Nephron progenitor cell (in vitro differentiated cells): ENCODE results near the gene COG8.

Experiments used
- DNase-seq: peaks from one replicate; pipeline ENCODE4 v3.0.0; 2021
- H3K27ac Mint-ChIP-seq: 2 replicates; pipeline ENCODE4 v1.8.0; 2021; ENCODE audit warnings: mild to moderate bottlenecking, moderate library complexity, mixed read lengths
- H3K27me3 Mint-ChIP-seq: 2 replicates; pipeline ENCODE4 v1.8.0; 2021; ENCODE audit warnings: mild to moderate bottlenecking, low read depth, mixed read lengths; ENCODE audit not compliant: poor library complexity
- H3K36me3 Mint-ChIP-seq: 2 replicates; pipeline ENCODE4 v1.8.0; 2021; ENCODE audit warnings: low read depth, mixed read lengths
- H3K4me1 Mint-ChIP-seq: 2 replicates; pipeline ENCODE4 v1.8.0; 2021; ENCODE audit warnings: mixed read lengths
- H3K4me3 Mint-ChIP-seq: 2 replicates; pipeline ENCODE4 v1.8.0; 2021; ENCODE audit warnings: mild to moderate bottlenecking, moderate library complexity, mixed read lengths
- H3K9me3 Mint-ChIP-seq: 2 replicates; pipeline ENCODE4 v1.8.0; 2021; ENCODE audit warnings: mild to moderate bottlenecking, moderate library complexity, mixed read lengths
- TF ChIP-seq, protein P1 (sequence below): fragments of 200-600 bp; sonication (generic); IDR thresholded peaks from 2 replicates; pipeline ENCODE4 v1.5.0; 2021; ENCODE audit warnings: antibody characterized with exemption

Gene COG8

DNA sequence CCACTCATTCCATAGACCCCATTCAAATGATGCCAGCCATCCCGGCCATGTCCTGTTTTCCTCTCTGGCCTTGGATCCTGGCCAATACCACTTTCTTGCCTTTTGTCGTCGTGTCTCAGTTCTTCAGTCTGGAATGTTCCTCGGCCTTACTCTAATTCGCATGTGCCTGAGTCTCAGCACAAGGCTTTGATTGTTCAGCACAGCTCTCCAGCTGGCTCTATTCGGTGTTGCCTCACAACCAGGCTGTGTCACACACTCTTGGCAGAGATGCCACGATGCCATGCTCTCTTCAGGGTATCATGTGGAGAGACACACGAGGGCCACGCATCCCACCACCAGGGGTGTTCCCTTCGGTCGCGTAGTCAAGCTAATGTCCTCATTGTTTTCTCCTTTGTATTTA lies 30.0 kb downstream of the COG8 start:
- Mint-ChIP-seq H3K27me3 (peaks cover 2% of the 10 kb centered on the region), H3K4me3 (no peak overlapping the region), H3K36me3 (peaks cover 20% of the 10 kb centered on the region), H3K9me3 (no peaks in the 10 kb centered on the region), H3K4me1 (peaks cover 22% of the 10 kb centered on the region), H3K27ac (no peak overlapping the region)
- no peak for DNase-seq
- TF ChIP-seq, protein P1, sequence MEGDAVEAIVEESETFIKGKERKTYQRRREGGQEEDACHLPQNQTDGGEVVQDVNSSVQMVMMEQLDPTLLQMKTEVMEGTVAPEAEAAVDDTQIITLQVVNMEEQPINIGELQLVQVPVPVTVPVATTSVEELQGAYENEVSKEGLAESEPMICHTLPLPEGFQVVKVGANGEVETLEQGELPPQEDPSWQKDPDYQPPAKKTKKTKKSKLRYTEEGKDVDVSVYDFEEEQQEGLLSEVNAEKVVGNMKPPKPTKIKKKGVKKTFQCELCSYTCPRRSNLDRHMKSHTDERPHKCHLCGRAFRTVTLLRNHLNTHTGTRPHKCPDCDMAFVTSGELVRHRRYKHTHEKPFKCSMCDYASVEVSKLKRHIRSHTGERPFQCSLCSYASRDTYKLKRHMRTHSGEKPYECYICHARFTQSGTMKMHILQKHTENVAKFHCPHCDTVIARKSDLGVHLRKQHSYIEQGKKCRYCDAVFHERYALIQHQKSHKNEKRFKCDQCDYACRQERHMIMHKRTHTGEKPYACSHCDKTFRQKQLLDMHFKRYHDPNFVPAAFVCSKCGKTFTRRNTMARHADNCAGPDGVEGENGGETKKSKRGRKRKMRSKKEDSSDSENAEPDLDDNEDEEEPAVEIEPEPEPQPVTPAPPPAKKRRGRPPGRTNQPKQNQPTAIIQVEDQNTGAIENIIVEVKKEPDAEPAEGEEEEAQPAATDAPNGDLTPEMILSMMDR, result no peak

DNA sequence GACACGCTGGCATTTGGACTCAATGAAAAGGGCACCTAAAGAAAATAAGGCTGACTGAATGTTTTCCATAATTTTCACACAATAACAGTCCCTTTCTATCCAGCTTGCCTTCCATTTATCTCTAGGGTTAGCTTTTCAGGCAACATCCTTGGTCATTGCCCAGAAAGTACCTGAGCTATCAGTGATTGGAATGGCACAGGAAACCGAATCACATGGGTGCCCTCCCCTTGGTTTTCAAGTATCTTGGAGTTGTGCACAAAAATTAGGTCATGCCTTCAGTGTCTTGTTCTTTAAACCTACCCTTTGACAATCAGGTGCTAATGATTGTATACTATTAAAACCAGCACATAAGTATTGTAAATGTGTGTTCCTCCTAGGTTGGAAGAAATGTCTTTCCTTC lies 31.5 kb downstream of the COG8 start:
- H3K9me3 Mint-ChIP-seq, result no peaks in the 10 kb centered on the region
- TF ChIP-seq, protein P1, result no peak
- H3K4me1 Mint-ChIP-seq, result peaks cover 13% of the 10 kb centered on the region
- no peak for DNase-seq
- H3K27me3 Mint-ChIP-seq, result peaks cover 2% of the 10 kb centered on the region
- H3K4me3 Mint-ChIP-seq, result no peak overlapping the region
- H3K27ac Mint-ChIP-seq, result no peak overlapping the region
- H3K36me3 Mint-ChIP-seq, result peaks cover 10% of the 10 kb centered on the region

DNA sequence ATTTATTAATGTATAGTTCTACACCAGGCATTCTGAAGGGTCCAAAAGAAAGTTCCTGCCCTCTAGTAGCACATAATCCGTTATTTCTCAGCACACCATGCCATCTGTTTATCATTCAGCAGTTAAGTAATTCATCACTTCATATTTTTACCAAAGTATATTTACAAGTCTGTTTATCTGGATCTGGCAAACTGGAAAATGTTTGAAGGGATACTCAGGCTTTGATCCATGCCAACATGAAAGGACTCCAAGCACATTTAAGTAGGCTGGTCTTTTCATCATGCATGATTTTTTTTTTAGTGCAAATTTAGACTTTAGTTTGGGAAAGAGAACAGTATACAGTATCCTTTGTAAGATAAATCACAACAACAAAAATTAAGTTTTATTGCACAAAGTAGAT lies 32.3 kb downstream of the COG8 start:
- H3K27me3 Mint-ChIP-seq, result peaks cover 2% of the 10 kb centered on the region
- TF ChIP-seq, protein P1, result no peak
- H3K9me3 Mint-ChIP-seq, result no peaks in the 10 kb centered on the region
- H3K4me3 Mint-ChIP-seq, result no peak overlapping the region
- peaks cover 10% of the 10 kb centered on the region for H3K36me3 Mint-ChIP-seq
- DNase-seq, result no peak
- no peak overlapping the region for H3K27ac Mint-ChIP-seq
- H3K4me1 Mint-ChIP-seq, result peaks cover 14% of the 10 kb centered on the region

DNA sequence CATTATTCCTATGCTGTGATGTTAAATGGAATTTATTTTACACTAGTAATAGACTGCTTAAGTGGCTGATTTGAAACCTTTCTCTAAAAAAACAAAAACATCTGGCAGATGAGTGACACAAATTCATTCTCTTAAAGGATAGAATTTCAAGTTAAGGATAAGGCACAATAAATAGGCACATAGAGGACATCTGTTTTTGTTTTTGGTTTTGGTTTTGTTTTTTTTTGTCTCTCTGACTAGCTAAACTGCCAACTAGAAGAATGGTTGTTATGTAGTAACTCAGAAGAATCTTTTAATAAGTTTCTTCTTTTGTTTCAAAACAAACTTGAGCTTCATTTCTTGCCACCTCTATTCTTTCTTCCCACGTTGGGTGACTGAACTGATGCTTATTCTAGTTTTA lies 33.3 kb downstream of the COG8 start:
- Mint-ChIP-seq H3K4me1 (peaks cover 15% of the 10 kb centered on the region), H3K9me3 (no peaks in the 10 kb centered on the region), H3K27ac (no peak overlapping the region), H3K36me3 (peaks cover 14% of the 10 kb centered on the region), H3K4me3 (no peak overlapping the region), H3K27me3 (peaks cover 7% of the 10 kb centered on the region)
- TF ChIP-seq, protein P1, result no peak
- DNase-seq, result no peak

DNA sequence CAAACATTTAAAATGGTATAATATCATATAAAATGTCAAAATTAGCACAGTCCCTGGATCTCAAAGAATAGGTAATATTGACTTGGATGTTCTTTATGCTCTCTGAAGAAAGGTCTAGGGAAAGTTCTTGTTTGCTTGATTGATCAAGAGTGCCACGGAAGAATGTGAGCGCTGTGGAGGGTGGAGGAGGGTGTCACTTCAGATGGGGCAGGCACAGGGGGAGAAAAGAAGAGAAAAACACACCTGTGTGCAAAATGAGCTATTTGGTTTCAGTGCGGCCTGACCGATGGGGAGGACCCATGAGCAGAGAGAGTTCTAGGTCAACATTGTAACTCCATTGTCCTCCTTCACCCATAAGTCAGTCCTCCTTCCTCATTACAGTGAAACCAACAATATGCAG lies 37.1 kb downstream of the COG8 start:
- Mint-ChIP-seq H3K36me3 (peaks cover 31% of the 10 kb centered on the region), H3K4me3 (no peak overlapping the region), H3K27ac (peak overlapping the region; percentile 28), H3K4me1 (peaks cover 10% of the 10 kb centered on the region), H3K9me3 (no peaks in the 10 kb centered on the region), H3K27me3 (peaks cover 7% of the 10 kb centered on the region)
- TF ChIP-seq, protein P1, result no peak
- DNase-seq, result no peak

DNA sequence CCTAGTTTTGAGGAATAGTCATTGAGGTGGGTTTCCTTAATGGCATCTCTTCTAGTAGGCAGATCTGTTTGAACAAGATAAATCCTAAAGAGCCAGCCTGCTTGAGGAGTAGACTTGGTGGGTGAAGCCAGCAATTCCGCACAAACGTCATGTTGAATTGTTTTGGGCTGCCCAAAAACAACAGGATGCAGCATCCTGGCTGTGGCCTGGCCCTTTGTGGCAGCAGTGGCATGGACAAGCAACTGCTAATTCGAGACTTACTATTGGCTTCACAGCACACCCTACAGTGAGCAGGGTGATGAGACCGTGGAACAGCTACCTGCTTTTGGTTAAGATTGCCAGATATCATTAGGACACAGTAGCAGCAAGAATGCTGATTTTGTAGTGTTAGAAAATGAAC lies 37.5 kb downstream of the COG8 start:
- H3K9me3 Mint-ChIP-seq, result no peaks in the 10 kb centered on the region
- peaks cover 10% of the 10 kb centered on the region for H3K4me1 Mint-ChIP-seq
- DNase-seq, result no peak
- no peak overlapping the region for H3K27ac Mint-ChIP-seq
- H3K4me3 Mint-ChIP-seq, result no peak overlapping the region
- TF ChIP-seq, protein P1, result no peak
- peaks cover 7% of the 10 kb centered on the region for H3K27me3 Mint-ChIP-seq
- H3K36me3 Mint-ChIP-seq, result peaks cover 31% of the 10 kb centered on the region
